Mesothelial cell of epicardium (in vitro differentiated cells): ENCODE results near the gene CAMTA1. TPM values are rescaled to one million over a fixed set of nuclear protein-coding genes. Genes with fewer than 3 reads are reported as not detected.

Source experiments
- DNase-seq, 2 experiments: peaks; one replicate each; pipeline ENCODE4 v3.0.0; 2021; ENCODE audit warnings: low spot score in 2 of 2; ENCODE audit not compliant: unreplicated experiment in 2 of 2
- H3K27ac Mint-ChIP-seq: 2 replicates; pipeline ENCODE4 v1.8.0; 2021; ENCODE audit warnings: mixed read lengths
- H3K27me3 Mint-ChIP-seq: 2 replicates; pipeline ENCODE4 v1.8.0; 2021; ENCODE audit warnings: low read depth, mixed read lengths
- H3K36me3 Mint-ChIP-seq: 2 replicates; pipeline ENCODE4 v1.8.0; 2021; ENCODE audit warnings: mixed read lengths
- H3K4me1 Mint-ChIP-seq: 2 replicates; pipeline ENCODE4 v1.8.0; 2021; ENCODE audit warnings: mixed read lengths
- H3K4me3 Mint-ChIP-seq: 2 replicates; pipeline ENCODE4 v1.8.0; 2021; ENCODE audit warnings: mild to moderate bottlenecking, moderate library complexity, mixed read lengths
- H3K9me3 Mint-ChIP-seq: 2 replicates; pipeline ENCODE4 v1.8.0; 2021; ENCODE audit warnings: mixed read lengths
- total RNA-seq: library from RNA; stranded (reverse); gene quantifications from 3 replicates; pipeline ENCODE4 v1.2.1, GENCODE V29; 2021
- TF ChIP-seq, protein P1 (sequence below): fragments of 200-600 bp; sonication (generic); IDR thresholded peaks from one replicate; pipeline ENCODE4 v1.5.0; 2021; ENCODE audit warnings: antibody characterized with exemption; ENCODE audit not compliant: unreplicated experiment

CAMTA1 gene
- total RNA-seq, 1 donor from 2014 or later: 70.4 TPM

DNA sequence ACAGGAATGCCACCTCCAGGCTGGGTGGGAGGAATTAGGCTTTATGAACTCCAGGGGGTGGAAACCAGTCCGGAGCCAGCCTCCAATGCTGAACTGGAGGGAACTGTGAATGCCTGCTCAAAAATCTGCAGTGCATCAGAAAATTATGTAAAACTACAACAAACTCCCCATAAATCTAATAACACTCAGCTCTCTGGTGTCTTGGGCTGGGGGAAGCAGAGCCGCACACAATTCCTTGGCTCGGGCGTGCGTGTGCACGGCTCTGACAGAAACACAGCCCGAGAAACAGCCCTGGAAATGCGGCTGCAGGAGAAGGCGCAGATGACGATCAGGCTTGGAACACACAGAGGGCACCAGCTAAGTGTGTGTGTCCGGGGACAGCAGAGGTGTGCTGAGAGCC lies 858.3 kb downstream of the CAMTA1 start:
- Mint-ChIP-seq H3K4me1 (peaks cover 15% of the 10 kb centered on the region), H3K27me3 (peaks cover 3% of the 10 kb centered on the region), H3K27ac (peak overlapping the region; percentile 88), H3K9me3 (no peaks in the 10 kb centered on the region), H3K36me3 (no peaks in the 10 kb centered on the region), H3K4me3 (no peak overlapping the region)
- no peak for DNase-seq
- TF ChIP-seq, protein P1, sequence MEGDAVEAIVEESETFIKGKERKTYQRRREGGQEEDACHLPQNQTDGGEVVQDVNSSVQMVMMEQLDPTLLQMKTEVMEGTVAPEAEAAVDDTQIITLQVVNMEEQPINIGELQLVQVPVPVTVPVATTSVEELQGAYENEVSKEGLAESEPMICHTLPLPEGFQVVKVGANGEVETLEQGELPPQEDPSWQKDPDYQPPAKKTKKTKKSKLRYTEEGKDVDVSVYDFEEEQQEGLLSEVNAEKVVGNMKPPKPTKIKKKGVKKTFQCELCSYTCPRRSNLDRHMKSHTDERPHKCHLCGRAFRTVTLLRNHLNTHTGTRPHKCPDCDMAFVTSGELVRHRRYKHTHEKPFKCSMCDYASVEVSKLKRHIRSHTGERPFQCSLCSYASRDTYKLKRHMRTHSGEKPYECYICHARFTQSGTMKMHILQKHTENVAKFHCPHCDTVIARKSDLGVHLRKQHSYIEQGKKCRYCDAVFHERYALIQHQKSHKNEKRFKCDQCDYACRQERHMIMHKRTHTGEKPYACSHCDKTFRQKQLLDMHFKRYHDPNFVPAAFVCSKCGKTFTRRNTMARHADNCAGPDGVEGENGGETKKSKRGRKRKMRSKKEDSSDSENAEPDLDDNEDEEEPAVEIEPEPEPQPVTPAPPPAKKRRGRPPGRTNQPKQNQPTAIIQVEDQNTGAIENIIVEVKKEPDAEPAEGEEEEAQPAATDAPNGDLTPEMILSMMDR: no peak

- H3K4me1 Mint-ChIP-seq: peaks cover 15% of the 10 kb centered on the region
- peaks cover 3% of the 10 kb centered on the region for H3K27me3 Mint-ChIP-seq
- no peaks in the 10 kb centered on the region for H3K9me3 Mint-ChIP-seq
- no peak for DNase-seq
- H3K27ac Mint-ChIP-seq: peak overlapping the region; percentile 88
- TF ChIP-seq, protein P1: no peak
- H3K4me3 Mint-ChIP-seq: no peak overlapping the region
- H3K36me3 Mint-ChIP-seq: no peaks in the 10 kb centered on the region
Observed at GRCh38 chr1:7644086-7644485, 858.8 kb downstream of the CAMTA1 start.

GRCh38 chr1:7644961-7645750 lies 859.9 kb downstream of the CAMTA1 start:
- Mint-ChIP-seq H3K27me3 (peaks cover 2% of the 10 kb centered on the region), H3K4me1 (peaks cover 15% of the 10 kb centered on the region)
- TF ChIP-seq, protein P1: no peak

GRCh38 chr1:7645751-7646048 lies 860.4 kb downstream of the CAMTA1 start:
- no peaks in the 10 kb centered on the region for H3K36me3 Mint-ChIP-seq
- no peak overlapping the region for H3K27ac Mint-ChIP-seq
- H3K4me1 Mint-ChIP-seq: peaks cover 15% of the 10 kb centered on the region
- H3K9me3 Mint-ChIP-seq: no peaks in the 10 kb centered on the region
- TF ChIP-seq, protein P1: no peak
- no peak for DNase-seq
- H3K4me3 Mint-ChIP-seq: no peak overlapping the region
- peaks cover 7% of the 10 kb centered on the region for H3K27me3 Mint-ChIP-seq

More at GRCh38 chr1:7644961-7645750, 859.9 kb downstream of the CAMTA1 start:
- Mint-ChIP-seq H3K36me3 (no peaks in the 10 kb centered on the region), H3K27ac (peak overlapping the region; percentile 47), H3K9me3 (no peaks in the 10 kb centered on the region), H3K4me3 (no peak overlapping the region)
- DNase-seq: no peak

GRCh38 chr1:7646164-7646563 lies 860.9 kb downstream of the CAMTA1 start:
- TF ChIP-seq, protein P1: no peak
- H3K27me3 Mint-ChIP-seq: peaks cover 7% of the 10 kb centered on the region
- no peaks in the 10 kb centered on the region for H3K36me3 Mint-ChIP-seq
- H3K4me3 Mint-ChIP-seq: no peak overlapping the region
- H3K9me3 Mint-ChIP-seq: no peaks in the 10 kb centered on the region
- peaks cover 15% of the 10 kb centered on the region for H3K4me1 Mint-ChIP-seq
- no peak overlapping the region for H3K27ac Mint-ChIP-seq
- no peak for DNase-seq
